A549 (cell line): ENCODE data around the gene EMC8. TPM values are rescaled to one million over a fixed set of nuclear protein-coding genes. Genes with fewer than 3 reads are reported as not detected.

Source experiments
- ATAC-seq, 2 experiments: fragments of 200-7000 bp in 1 of 2; fragments of >200 bp in 1 of 2; cut with Nextera tagmentation in 1 of 2; cut with Tn5 transposase in 1 of 2; 3 replicates each; pipeline versions ENCODE4 v1.8.0 to v1.9.1; 2018 to 2020; ENCODE audit warnings: mild to moderate bottlenecking in 1 of 2, moderate library complexity in 1 of 2
- CTCF ChIA-PET: fragments of 300-600 bp; sonication (Branson Sonifier 250); formaldehyde crosslinking; extraction: SDS; loops from one replicate; lab custom pipeline; 2021; ENCODE audit warnings: antibody characterized with exemption, inconsistent platforms; lab: Yijun Ruan, JAX
- POLR2A ChIA-PET: fragments of 350-600 bp; formaldehyde crosslinking; extraction: SDS; loops from one replicate; lab custom pipeline; 2021; ENCODE audit warnings: antibody characterized with exemption, inconsistent platforms; lab: Yijun Ruan, JAX
- DNase-seq, 2 experiments: peaks; one replicate each; pipeline versions ENCODE4 v3.0.0 to v3.0.0-alpha.2; 2011 to 2016; ENCODE audit warnings: low read depth in 1 of 2, low spot score in 1 of 2
- FAIRE-seq: peaks from 2 replicates; lab custom pipeline; 2011; peaks lifted over from hg19 to GRCh38; lab: Jason Lieb, UNC
- H3K27ac ChIP-seq, 2 experiments: fragments of >200 bp; sonication (Bioruptor Twin); formaldehyde crosslinking; 3 replicates each; pipeline ENCODE4 v1.5.1; 2016 to 2017
- H3K4me1 ChIP-seq: fragments of >200 bp; sonication (Bioruptor Twin); formaldehyde crosslinking; 3 replicates; pipeline ENCODE4 v1.6.1; 2016
- H3K4me2 ChIP-seq: fragments of >200 bp; sonication (Bioruptor Twin); formaldehyde crosslinking; 3 replicates; pipeline ENCODE4 v1.6.1; 2016
- H3K4me3 ChIP-seq: fragments of >200 bp; sonication (Bioruptor Twin); formaldehyde crosslinking; 3 replicates; pipeline ENCODE4 v1.5.1; 2016
- H3K9me3 ChIP-seq: fragments of >200 bp; sonication (Bioruptor Twin); formaldehyde crosslinking; 3 replicates; pipeline ENCODE4 v1.6.1; 2016
- ATOH8 ChIP-seq: fragments of 250-450 bp; sonication (Bioruptor Pico); IDR thresholded peaks from 2 replicates; pipeline ENCODE4 v1.5.0; 2020; ENCODE audit warnings: low read depth, mild to moderate bottlenecking, moderate library complexity
- CBX2 ChIP-seq: fragments of 200-600 bp; sonication (generic); IDR thresholded peaks from 2 replicates; pipeline ENCODE4 v1.6.1; 2016; ENCODE audit warnings: low read depth, mild to moderate bottlenecking, borderline replicate concordance
- CBX8 ChIP-seq: fragments of 200-600 bp; sonication (generic); IDR thresholded peaks from 2 replicates; pipeline ENCODE4 v1.6.1; 2016
- CEBPB ChIP-seq, 2 experiments: fragments of >200 bp in 1 of 2; sonication (Bioruptor Twin) in 1 of 2; formaldehyde crosslinking in 1 of 2; IDR thresholded peaks; 2 replicates each; pipeline ENCODE4 v1.6.1; 2012 to 2016
- EHMT2 ChIP-seq: fragments of 200-600 bp; sonication (generic); IDR thresholded peaks from 2 replicates; pipeline ENCODE4 v1.6.1; 2016; ENCODE audit warnings: antibody characterized with exemption, low read depth, mild to moderate bottlenecking, moderate library complexity
- EP300 ChIP-seq, 2 experiments: fragments of >200 bp; sonication (Bioruptor Twin); formaldehyde crosslinking; IDR thresholded peaks; 2 replicates in 1 of 2; 3 replicates in 1 of 2; pipeline ENCODE4 v1.6.1; 2016 to 2017
- ESRRA ChIP-seq: fragments of 150-350 bp; IDR thresholded peaks from 2 replicates; pipeline ENCODE4 v1.6.1; 2014; ENCODE audit warnings: mild to moderate bottlenecking, low read length, borderline replicate concordance
- GATA3 ChIP-seq: IDR thresholded peaks from 2 replicates; pipeline ENCODE4 v1.6.1; 2012; ENCODE audit warnings: borderline replicate concordance
- HES2 ChIP-seq: fragments of >200 bp; sonication (Bioruptor Twin); formaldehyde crosslinking; IDR thresholded peaks from 2 replicates; pipeline ENCODE4 v1.6.1; 2016
- JUNB ChIP-seq: fragments of >200 bp; sonication (Bioruptor Twin); formaldehyde crosslinking; IDR thresholded peaks from 2 replicates; pipeline ENCODE4 v1.6.1; 2016
- KDM1A ChIP-seq: fragments of 200-600 bp; sonication (generic); IDR thresholded peaks from 2 replicates; pipeline ENCODE4 v1.6.1; 2016; ENCODE audit warnings: low read depth, mild to moderate bottlenecking
- KDM5A ChIP-seq: fragments of 200-600 bp; sonication (generic); IDR thresholded peaks from 2 replicates; pipeline ENCODE4 v1.6.1; 2016; ENCODE audit warnings: antibody characterized with exemption, mild to moderate bottlenecking
- MAFK ChIP-seq: fragments of 450-650 bp; IDR thresholded peaks from 2 replicates; pipeline ENCODE4 v1.6.1; 2014; ENCODE audit not compliant: partially characterized antibody
- MAX ChIP-seq: IDR thresholded peaks from 2 replicates; pipeline ENCODE4 v1.6.1; 2012
- NFE2L2 ChIP-seq: fragments of 150-350 bp; conservative IDR thresholded peaks from 2 replicates; pipeline ENCODE4 v1.6.1; 2014; ENCODE audit warnings: low read length
- NPAS2 ChIP-seq: fragments of 250-450 bp; sonication (Bioruptor Pico); IDR thresholded peaks from 2 replicates; pipeline ENCODE4 v1.8.0; 2022; ENCODE audit warnings: mild to moderate bottlenecking, moderate library complexity, borderline replicate concordance
- POLR2A ChIP-seq: IDR thresholded peaks from 2 replicates; pipeline ENCODE4 v1.6.1; 2012; ENCODE audit warnings: mild to moderate bottlenecking, low read length
- RAD21 ChIP-seq, 2 experiments: fragments of >200 bp in 1 of 2; sonication (Bioruptor Twin) in 1 of 2; formaldehyde crosslinking in 1 of 2; IDR thresholded peaks in 1 of 2; conservative IDR thresholded peaks in 1 of 2; 2 replicates in 1 of 2; 3 replicates in 1 of 2; pipeline ENCODE4 v1.6.1; 2012 to 2018; ENCODE audit warnings: inconsistent platforms in 1 of 2
- RCOR1 ChIP-seq: fragments of 150-350 bp; IDR thresholded peaks from 2 replicates; pipeline ENCODE4 v1.6.1; 2014; ENCODE audit warnings: antibody characterized with exemption, low read length, low read depth
- RFX5 ChIP-seq: fragments of 450-650 bp; IDR thresholded peaks from 2 replicates; pipeline ENCODE4 v1.7.1; 2014; ENCODE audit warnings: antibody characterized with exemption, mild to moderate bottlenecking, moderate library complexity
- RNF2 ChIP-seq: fragments of 200-600 bp; sonication (generic); IDR thresholded peaks from 2 replicates; pipeline ENCODE4 v1.6.1; 2016; ENCODE audit warnings: low read depth, mild to moderate bottlenecking, antibody characterized with exemption, moderate library complexity, borderline replicate concordance
- SMC3 ChIP-seq: fragments of >200 bp; sonication (Bioruptor Twin); formaldehyde crosslinking; IDR thresholded peaks from 3 replicates; pipeline ENCODE4 v1.6.1; 2018; ENCODE audit warnings: inconsistent platforms
- SREBF2 ChIP-seq: fragments of 450-650 bp; IDR thresholded peaks from 2 replicates; pipeline ENCODE4 v1.6.1; 2014; ENCODE audit warnings: mild to moderate bottlenecking, moderate library complexity
- ZFP36 ChIP-seq: fragments of 450-650 bp; IDR thresholded peaks from 2 replicates; pipeline ENCODE4 v1.6.1; 2014; ENCODE audit warnings: borderline replicate concordance; ENCODE audit not compliant: partially characterized antibody
- ZSCAN20 ChIP-seq: fragments of 250-450 bp; sonication (Bioruptor Pico); IDR thresholded peaks from 2 replicates; pipeline ENCODE4 v1.8.0; 2022; ENCODE audit warnings: mild to moderate bottlenecking, moderate library complexity
- WGBS: methylation state at CpG from one replicate; pipeline ENCODE4 v1.1.6; 2017; ENCODE audit errors: missing lambda C conversion rate; 5-methylcytosine and 5-hydroxymethylcytosine counted together
- polyA plus RNA-seq, 4 experiments: library from polyadenylated mRNA; depleted of rRNA in 3 of 4; stranded (reverse); fragments of >200 nt; fragmentation: RNase III in 1 of 4; extraction: RNeasy Plus Mini Kit Qiagen cat#74134 plus additional on column Dnase treatment in 1 of 4; gene quantifications; 2 replicates in 3 of 4; 3 replicates in 1 of 4; pipeline ENCODE4 v1.2.3, GENCODE V29; 2011 to 2017

Gene EMC8
- polyA plus RNA-seq, 2 of the 4 experiments (the other 2 are of a cell fraction), result 43.0 to 53.2 TPM

- CTCF ChIA-PET, result interaction anchor here (15.5 kb wide), 1 partner anchor 16 kb away, joined by 130 read pairs; no protein-coding TSS in a partner anchor
- 87% methylated on average over 14 of the region's 14 CpGs for WGBS
These were observed 64.1 kb downstream of the EMC8 start for GRCh38 chr16:85735225-85735635.

DNA sequence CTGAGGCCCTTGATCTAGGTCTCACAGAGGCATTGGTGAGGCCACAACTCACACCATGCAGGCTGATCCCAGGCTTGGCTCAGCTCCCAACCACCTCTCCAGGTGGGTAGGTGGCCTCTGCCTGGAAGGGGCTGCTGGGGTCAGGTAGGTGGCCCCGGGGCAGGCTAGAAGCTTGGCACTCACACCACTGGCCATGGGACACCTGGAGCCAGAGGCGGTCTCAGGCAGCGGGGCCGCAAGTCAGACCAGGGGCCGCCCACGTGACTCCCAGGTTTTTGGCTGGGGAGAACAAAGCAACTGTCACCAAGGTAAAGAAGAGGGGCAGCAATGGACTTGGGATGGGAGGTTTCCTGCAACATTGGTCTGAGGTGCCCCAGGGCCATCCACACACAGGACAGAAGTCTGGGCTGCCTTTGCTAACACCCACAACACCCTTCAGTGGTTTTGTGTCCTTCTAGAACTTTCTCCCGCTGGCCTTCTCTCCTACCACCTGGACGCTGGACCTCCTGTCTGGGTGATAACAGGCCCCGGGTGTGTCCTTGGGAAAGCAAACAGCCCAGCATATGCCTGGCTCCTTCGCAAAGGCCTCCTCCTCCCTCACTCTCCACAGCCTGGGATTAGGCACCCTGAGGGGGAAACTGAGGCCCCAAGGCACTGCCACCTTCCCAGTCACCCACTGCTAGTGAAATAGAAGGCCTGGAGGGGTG is 64.9 kb downstream of the EMC8 start:
- ATAC-seq (no peak), FAIRE-seq (no peak), DNase-seq (no peak)
- CTCF ChIA-PET, result interaction anchor here (0.5 to 15.5 kb wide), 2 partner anchors 15 to 23 kb away, joined by 3 to 130 read pairs; no protein-coding TSS in a partner anchor
- Histone ChIP-seq H3K27ac (no peak overlapping the region), H3K4me2 (no peak overlapping the region), H3K4me1 (no peaks in the 10 kb centered on the region), H3K9me3 (no peaks in the 10 kb centered on the region), H3K4me3 (no peak overlapping the region)
- WGBS, result 64% methylated on average over 6 of the region's 10 CpGs
- POLR2A ChIA-PET, result no interaction called here
- TF ChIP-seq POLR2A (no peak), ATOH8 (CRISPR knock-in tag) (no peak), EHMT2 (no peak), ZFP36 (no peak), GATA3 (no peak), CBX8 (no peak), RCOR1 (no peak), MAX (no peak), SMC3 (no peak)

More at GRCh38 chr16:85735225-85735635, 64.1 kb downstream of the EMC8 start:
- POLR2A ChIA-PET, result no interaction called here
- H3K4me2 ChIP-seq, result no peak overlapping the region
- H3K27ac ChIP-seq, result no peak overlapping the region
- DNase-seq, result no peak
- TF ChIP-seq RFX5, result no peak
- TF ChIP-seq CBX2, result no peak
- TF ChIP-seq RAD21 (conservative IDR thresholded peaks at IDR 0.05 in 1 of 2, IDR thresholded peaks at IDR 0.05 in 1 of 2), result no peak
- no peak for TF ChIP-seq SREBF2
- TF ChIP-seq CEBPB (IDR thresholded peaks at IDR 0.05), result no peak
- no peak for TF ChIP-seq KDM5A
- TF ChIP-seq RCOR1, result no peak
- no peak for TF ChIP-seq MAFK
- no peak for TF ChIP-seq ZFP36
- TF ChIP-seq NFE2L2, result no peak
- no peak for TF ChIP-seq HES2
- no peak for TF ChIP-seq ZSCAN20 (CRISPR knock-in tag)
- TF ChIP-seq JUNB, result no peak
- TF ChIP-seq RNF2, result no peak
- no peak for TF ChIP-seq ATOH8 (CRISPR knock-in tag)
- TF ChIP-seq ESRRA, result no peak
- no peak for TF ChIP-seq EP300 (IDR thresholded peaks at IDR 0.05)
- no peak for TF ChIP-seq NPAS2 (CRISPR knock-in tag)
- TF ChIP-seq KDM1A, result no peak
- no peak for TF ChIP-seq EHMT2
- H3K9me3 ChIP-seq, result no peaks in the 10 kb centered on the region
- no peaks in the 10 kb centered on the region for H3K4me1 ChIP-seq
- FAIRE-seq, result no peak
- no peak for ATAC-seq
- H3K4me3 ChIP-seq, result no peak overlapping the region
